H1 (cell line): ENCODE results near the gene ZNF304. TPM values are rescaled to one million over a fixed set of nuclear protein-coding genes. Genes with fewer than 3 reads are reported as not detected.

ENCODE experiments used
- CTCF ChIA-PET: fragments of 300-600 bp; sonication (Branson Sonifier 250); formaldehyde crosslinking; loops from one replicate; lab custom pipeline; 2021; ENCODE audit not compliant: partially characterized antibody; lab: Charles Lee
- POLR2A ChIA-PET: fragments of 300-600 bp; sonication (Branson Sonifier 250); formaldehyde crosslinking; loops from one replicate; lab custom pipeline; 2021; ENCODE audit warnings: inconsistent platforms; ENCODE audit not compliant: partially characterized antibody; lab: Charles Lee
- DNase-seq, 2 experiments: peaks; one replicate each; pipeline versions ENCODE4 v3.0.0 to v3.0.0-alpha.2; 2010 to 2022; ENCODE audit warnings: low spot score in 2 of 2, low read depth in 1 of 2, mixed read lengths in 1 of 2
- FAIRE-seq: peaks from 2 replicates; lab custom pipeline; 2011; peaks lifted over from hg19 to GRCh38; lab: Jason Lieb, UNC
- H2AFZ ChIP-seq: 2 replicates; pipeline ENCODE4 v1.8.1; 2012; ENCODE audit warnings: low read length, inconsistent platforms
- H2AK5ac ChIP-seq: 2 replicates; pipeline ENCODE4 v1.6.1; 2013; ENCODE audit warnings: low read depth, low read length
- H2BK120ac ChIP-seq: replicated peaks from 2 replicates; pipeline ENCODE3; 2013; ENCODE audit warnings: low read depth, low read length, inconsistent platforms
- H2BK12ac ChIP-seq: 2 replicates; pipeline ENCODE4 v1.6.1; 2013; ENCODE audit warnings: low read depth, low read length
- H2BK15ac ChIP-seq: 2 replicates; pipeline ENCODE4 v1.6.1; 2013; ENCODE audit warnings: low read length
- H2BK20ac ChIP-seq: 2 replicates; pipeline ENCODE4 v1.6.1; 2013; ENCODE audit warnings: low read length
- H2BK5ac ChIP-seq: 2 replicates; pipeline ENCODE4 v1.6.1; 2013; ENCODE audit warnings: low read depth, low read length
- H3K14ac ChIP-seq: 2 replicates; pipeline ENCODE4 v1.6.1; 2013; ENCODE audit warnings: inconsistent platforms; ENCODE audit not compliant: insufficient read length
- H3K18ac ChIP-seq: 2 replicates; pipeline ENCODE4 v1.6.1; 2013; ENCODE audit warnings: low read length; ENCODE audit errors: extremely low read depth
- H3K23ac ChIP-seq: 2 replicates; pipeline ENCODE4 v1.6.1; 2013; ENCODE audit warnings: inconsistent platforms; ENCODE audit not compliant: insufficient read length
- H3K23me2 ChIP-seq: 2 replicates; pipeline ENCODE4 v1.6.1; 2013; ENCODE audit warnings: low read depth, low read length
- H3K27ac ChIP-seq: 2 replicates; pipeline ENCODE4 v1.6.1; 2011; ENCODE audit warnings: low read depth, low read length, inconsistent platforms
- H3K27me3 ChIP-seq, 4 experiments: replicated peaks in 1 of 4; 1 replicate in 1 of 4; 2 replicates in 3 of 4; pipeline versions ENCODE4 v1.6.1 to v1.8.1; 2011 to 2013; ENCODE audit warnings: low read length in 3 of 4, mild to moderate bottlenecking in 3 of 4, inconsistent platforms in 2 of 4, mixed read lengths in 2 of 4, moderate library complexity in 1 of 4; ENCODE audit not compliant: control insufficient read depth in 3 of 4, insufficient read depth in 3 of 4; ENCODE audit errors: extremely low read depth in 1 of 4
- H3K36me3 ChIP-seq, 4 experiments: 2 replicates each; pipeline versions ENCODE4 v1.6.1 to v1.8.1; 2011 to 2013; ENCODE audit warnings: mild to moderate bottlenecking in 4 of 4, low read length in 3 of 4, moderate library complexity in 2 of 4, control low read depth in 1 of 4, inconsistent platforms in 1 of 4; ENCODE audit not compliant: insufficient read depth in 4 of 4, control insufficient read depth in 2 of 4
- H3K4ac ChIP-seq: replicated peaks from 2 replicates; pipeline ENCODE3; 2013; ENCODE audit warnings: low read length, low read depth, mixed read lengths, inconsistent platforms; ENCODE audit not compliant: insufficient read length
- H3K4me1 ChIP-seq, 4 experiments: replicated peaks in 1 of 4; 1 replicate in 1 of 4; 2 replicates in 3 of 4; pipeline versions ENCODE4 v1.6.1 to v1.8.1; 2011 to 2013; ENCODE audit warnings: low read length in 3 of 4, inconsistent platforms in 2 of 4, mixed read lengths in 1 of 4; ENCODE audit not compliant: insufficient read depth in 4 of 4, control insufficient read depth in 3 of 4
- H3K4me2 ChIP-seq, 2 experiments: 2 replicates each; pipeline versions ENCODE4 v1.6.1 to v1.8.1; 2011 to 2013; ENCODE audit warnings: low read depth in 2 of 2, low read length in 2 of 2, control low read depth in 1 of 2, inconsistent platforms in 1 of 2, mild to moderate bottlenecking in 1 of 2; ENCODE audit not compliant: insufficient read depth in 1 of 2
- H3K4me3 ChIP-seq, 4 experiments: fragments of 200-600, 300-600 bp in 1 of 4; sonication (generic), shearing (Covaris generic), sonication (Bioruptor Twin) in 1 of 4; 2 replicates each; pipeline versions ENCODE4 v1.5.1 to v1.8.1; 2011 to 2016; ENCODE audit warnings: low read length in 4 of 4, low read depth in 3 of 4, control low read depth in 2 of 4, inconsistent platforms in 2 of 4, mild to moderate bottlenecking in 2 of 4, mixed read lengths in 1 of 4, moderate library complexity in 1 of 4; ENCODE audit not compliant: insufficient read depth in 2 of 4; ENCODE audit errors: extremely low read depth in 1 of 4
- H3K56ac ChIP-seq: replicated peaks from 2 replicates; pipeline ENCODE3; 2013; ENCODE audit warnings: low read depth, mild to moderate bottlenecking, mixed read lengths, low read length, inconsistent platforms; ENCODE audit not compliant: insufficient read length
- H3K79me1 ChIP-seq: 2 replicates; pipeline ENCODE4 v1.6.1; 2013; ENCODE audit warnings: low read depth, low read length, control low read depth
- H3K79me2 ChIP-seq, 2 experiments: 2 replicates each; pipeline versions ENCODE4 v1.6.1 to v1.8.1; 2012 to 2013; ENCODE audit warnings: low read length in 2 of 2, mild to moderate bottlenecking in 2 of 2, inconsistent platforms in 1 of 2; ENCODE audit not compliant: insufficient read depth in 2 of 2, control insufficient read depth in 1 of 2
- H3K9ac ChIP-seq, 4 experiments: replicated peaks in 1 of 4; 1 replicate in 1 of 4; 2 replicates in 3 of 4; pipeline versions ENCODE4 v1.6.1 to v1.8.1; 2011 to 2013; ENCODE audit warnings: low read depth in 3 of 4, low read length in 3 of 4, control low read depth in 2 of 4, mild to moderate bottlenecking in 2 of 4, moderate library complexity in 2 of 4, inconsistent platforms in 1 of 4; ENCODE audit errors: extremely low read depth in 1 of 4
- H3K9me3 ChIP-seq, 2 experiments: 2 replicates each; pipeline versions ENCODE4 v1.6.1 to v1.8.1; 2012 to 2013; ENCODE audit warnings: mild to moderate bottlenecking in 2 of 2, moderate library complexity in 2 of 2, control low read depth in 1 of 2, inconsistent platforms in 1 of 2, low read depth in 1 of 2, low read length in 1 of 2, mixed read lengths in 1 of 2; ENCODE audit not compliant: insufficient read depth in 2 of 2
- H4K20me1 ChIP-seq, 2 experiments: replicated peaks in 1 of 2; 2 replicates each; pipeline versions ENCODE3 to v1.8.1; 2011 to 2013; ENCODE audit warnings: inconsistent platforms in 2 of 2, low read length in 2 of 2, mild to moderate bottlenecking in 1 of 2; ENCODE audit not compliant: insufficient read depth in 2 of 2, control insufficient read depth in 1 of 2
- H4K5ac ChIP-seq: 2 replicates; pipeline ENCODE4 v1.6.1; 2013; ENCODE audit warnings: low read length, low read depth, mixed read lengths, inconsistent platforms; ENCODE audit not compliant: insufficient read length
- H4K8ac ChIP-seq: 2 replicates; pipeline ENCODE4 v1.8.0; 2013; ENCODE audit warnings: mild to moderate bottlenecking, moderate library complexity, low read length, inconsistent platforms; ENCODE audit not compliant: insufficient read depth; ENCODE audit errors: extremely low read depth
- H4K91ac ChIP-seq: replicated peaks from 2 replicates; pipeline ENCODE3; 2013; ENCODE audit warnings: low read length, mixed read lengths, inconsistent platforms; ENCODE audit not compliant: insufficient read length
- CTBP2 ChIP-seq: IDR thresholded peaks from 2 replicates; pipeline ENCODE4 v1.7.0; 2011; ENCODE audit warnings: borderline replicate concordance, mild to moderate bottlenecking, moderate library complexity, mixed read lengths, low read length; ENCODE audit not compliant: insufficient read depth, insufficient read length
- FOSL1 ChIP-seq: IDR thresholded peaks from 2 replicates; pipeline ENCODE4 v1.6.1; 2011; ENCODE audit warnings: mild to moderate bottlenecking, low read depth, low read length, moderate library complexity; ENCODE audit not compliant: insufficient read depth
- MAX ChIP-seq: IDR thresholded peaks from 2 replicates; pipeline ENCODE4 v1.6.1; 2012; ENCODE audit warnings: inconsistent platforms
- ZNF274 ChIP-seq: IDR thresholded peaks from 2 replicates; pipeline ENCODE4 v1.7.0; 2012; ENCODE audit warnings: low read length, borderline replicate concordance; ENCODE audit errors: extremely low read depth
- WGBS, 2 experiments: shearing (Covaris generic) in 1 of 2; methylation state at CpG; one replicate each; pipeline versions ENCODE4 v1.1.6 to v1.1.7; 2013 to 2015; ENCODE audit warnings: low lambda C conversion rate in 2 of 2, mixed read lengths in 2 of 2, inconsistent platforms in 1 of 2, low coverage in 1 of 2, missing lambda C conversion rate in 1 of 2; ENCODE audit not compliant: insufficient replicate concordance in 2 of 2, insufficient coverage in 1 of 2, insufficient read length in 1 of 2; ENCODE audit errors: extremely low coverage in 1 of 2, missing lambda C conversion rate in 1 of 2; 5-methylcytosine and 5-hydroxymethylcytosine counted together
- polyA plus RNA-seq, 7 experiments: library from polyadenylated mRNA; depleted of rRNA in 3 of 7; stranded (reverse) in 5 of 7; unstranded in 2 of 7; fragments of >200 nt in 5 of 7; fragments of 200-250 nt in 2 of 7; gene quantifications; 1 replicate in 5 of 7; 2 replicates in 1 of 7; 4 replicates in 1 of 7; pipeline versions ENCODE4 v1.2.1 to v1.2.3, GENCODE V29; 2011 to 2013; ENCODE audit warnings: missing spikeins in 2 of 7, mixed read lengths in 2 of 7
- total RNA-seq: library from RNA; stranded (reverse); fragmentation: NEBNext Ultra II Directional; extraction: Animal tissue kit (Norgen Biotek cat#: 25700); gene quantifications from 2 replicates; pipeline ENCODE4 v1.2.1, GENCODE V29; 2021

Gene ZNF304
- total and polyA plus RNA-seq, 2 of the 8 experiments (the other 6 are each of a cell fraction or from before 2014, with no cell fraction given) = 4.3 to 10.5 TPM

- H4K91ac ChIP-seq = no peak overlapping the region
- H2BK15ac ChIP-seq = no peak overlapping the region
- no peaks in the 10 kb centered on the region for H3K9me3 ChIP-seq
- no peak overlapping the region for H2BK20ac ChIP-seq
- H3K23me2 ChIP-seq = peaks cover 12% of the 10 kb centered on the region; the same call in 1 of the 2 replicates
- no peak overlapping the region for H3K27ac ChIP-seq
- no peak overlapping the region for H3K4me3 ChIP-seq
- no peak overlapping the region for H2BK5ac ChIP-seq
- H3K23ac ChIP-seq = no peak overlapping the region
- no peak overlapping the region for H3K18ac ChIP-seq
- no peak overlapping the region for H2AK5ac ChIP-seq
- no peak overlapping the region for H3K4ac ChIP-seq
- DNase-seq (no peak), FAIRE-seq (no peak)
- no peaks in the 10 kb centered on the region for H3K27me3 ChIP-seq
- ChIA-PET CTCF (no interaction called here), POLR2A (interaction anchor here (0.6 to 0.9 kb wide), 2 partner anchors 28 to 35 kb away, joined by 3 to 4 read pairs; no protein-coding TSS in a partner anchor)
- no peak overlapping the region for H4K5ac ChIP-seq
- TF ChIP-seq ZNF274 = no peak
- TF ChIP-seq CTBP2 = no peak
- no peak for TF ChIP-seq FOSL1
- no peak for TF ChIP-seq MAX
- peaks cover 0 to 3% of the 10 kb centered on the region in 2 experiments for H4K20me1 ChIP-seq
- peaks cover 14% of the 10 kb centered on the region for H3K79me1 ChIP-seq
- no peak overlapping the region for H3K4me2 ChIP-seq
- no peak overlapping the region for H4K8ac ChIP-seq
- no peak overlapping the region for H3K14ac ChIP-seq
- H2AFZ ChIP-seq = no peak overlapping the region
- H3K36me3 ChIP-seq = peaks cover 9 to 35% (median 32%) of the 10 kb centered on the region in 4 experiments
- H2BK12ac ChIP-seq = no peak overlapping the region
- no peak overlapping the region for H3K9ac ChIP-seq
- H3K79me2 ChIP-seq = peaks cover 6 to 29% of the 10 kb centered on the region in 2 experiments; a peak in 3 of 4 replicates
- 88% methylated on average over 4 of the region's 4 CpGs; no CpG with 5 or more reads in 1 of the 2 experiments for WGBS, 2 experiments
- H2BK120ac ChIP-seq = no peak overlapping the region
- H3K4me1 ChIP-seq = peaks cover 0 to 4% (median 4%) of the 10 kb centered on the region in 4 experiments; a peak in 5 of 7 replicates
- H3K56ac ChIP-seq = no peak overlapping the region
These were observed 4.8 kb downstream of the ZNF304 start for GRCh38 chr19:57355916-57356315.
